B cell (primary cell): ENCODE measurements around the gene NFIB. TPM values are rescaled to one million over a fixed set of nuclear protein-coding genes. Genes with fewer than 3 reads are reported as not detected.

Experiments
- ATAC-seq: fragments of 200-7000 bp; cut with Tn5 transposase; one replicate; pipeline ENCODE4 v1.10.0; 2021; ENCODE audit warnings: low read depth, mild to moderate bottlenecking, moderate number of reproducible peaks, moderate library complexity
- CTCF ChIA-PET: fragments of 350-600 bp; sonication (Branson Sonifier 250); formaldehyde crosslinking; loops from one replicate; lab custom pipeline; 2021; ENCODE audit warnings: antibody characterized with exemption, inconsistent platforms; lab: Charles Lee
- POLR2A ChIA-PET: fragments of 350-600 bp; sonication (Branson Sonifier 250); formaldehyde crosslinking; loops from one replicate; lab custom pipeline; 2021; ENCODE audit warnings: antibody characterized with exemption; lab: Charles Lee
- DNase-seq: peaks from one replicate; pipeline ENCODE4 v3.0.0; 2013
- H2AFZ ChIP-seq: 2 replicates; pipeline ENCODE4 v1.6.1; 2012; ENCODE audit warnings: mild to moderate bottlenecking, low read depth, low read length; ENCODE audit not compliant: insufficient read depth, poor library complexity, severe bottlenecking
- H3K27ac ChIP-seq, 2 donors: 1 replicate in 1 of 2; 2 replicates in 1 of 2; pipeline ENCODE4 v1.5.1; 2012 to 2013; ENCODE audit warnings: low read length in 2 of 2, mild to moderate bottlenecking in 2 of 2, moderate library complexity in 1 of 2
- H3K27me3 ChIP-seq, 4 experiments: fragments of 200-600 bp in 1 of 4; sonication (generic) in 1 of 4; replicated peaks in 1 of 4; 1 replicate in 2 of 4; 2 replicates in 2 of 4; pipeline versions ENCODE4 v1.6.1 to v1.7.0; 2013 to 2016; ENCODE audit warnings: low read length in 3 of 4, mild to moderate bottlenecking in 2 of 4, mixed read lengths in 1 of 4, moderate library complexity in 1 of 4; ENCODE audit not compliant: insufficient read depth in 4 of 4, control insufficient read depth in 3 of 4; ENCODE audit errors: control extremely low read depth in 1 of 4
- H3K36me3 ChIP-seq, 2 experiments: replicated peaks in 1 of 2; 1 replicate in 1 of 2; 2 replicates in 1 of 2; pipeline versions ENCODE4 v1.6.1 to v1.7.1; 2013; ENCODE audit warnings: low read length in 1 of 2; ENCODE audit not compliant: insufficient read depth in 2 of 2, control insufficient read depth in 1 of 2; ENCODE audit errors: control extremely low read depth in 1 of 2, extremely low read depth in 1 of 2
- H3K4me1 ChIP-seq, 2 donors: fragments of 200-600 bp in 1 of 2; sonication (generic) in 1 of 2; 1 replicate in 1 of 2; 2 replicates in 1 of 2; pipeline versions ENCODE4 v1.5.1 to v1.6.1; 2013 to 2017; ENCODE audit warnings: low read length in 2 of 2; ENCODE audit not compliant: control insufficient read depth in 2 of 2, insufficient read depth in 2 of 2
- H3K4me2 ChIP-seq: replicated peaks from 2 replicates; pipeline ENCODE3; 2012; ENCODE audit warnings: mild to moderate bottlenecking, low read depth, low read length; ENCODE audit not compliant: poor library complexity, severe bottlenecking
- H3K4me3 ChIP-seq, 5 experiments: fragments of 200-600 bp in 1 of 5; sonication (generic) in 1 of 5; 1 replicate in 3 of 5; 2 replicates in 2 of 5; pipeline versions ENCODE4 v1.5.1 to v1.7.0; 2011 to 2016; ENCODE audit warnings: low read length in 4 of 5, mild to moderate bottlenecking in 4 of 5, low read depth in 2 of 5, control low read depth in 1 of 5, moderate library complexity in 1 of 5; ENCODE audit not compliant: insufficient read depth in 1 of 5; ENCODE audit errors: control extremely low read depth in 1 of 5, extremely low read depth in 1 of 5
- H3K79me2 ChIP-seq: fragments of 200-600 bp; sonication (generic); one replicate; pipeline ENCODE4 v1.6.0; 2016; ENCODE audit warnings: low read length; ENCODE audit not compliant: control insufficient read depth, insufficient read depth
- H3K9ac ChIP-seq: fragments of 200-600 bp; sonication (generic); 2 replicates; pipeline ENCODE4 v1.6.1; 2017; ENCODE audit warnings: mild to moderate bottlenecking, low read length, moderate library complexity
- H3K9me3 ChIP-seq, 3 donors: one replicate each; pipeline versions ENCODE4 v1.6.1 to v1.7.1; 2013; ENCODE audit warnings: low read length in 2 of 3; ENCODE audit not compliant: control insufficient read depth in 2 of 3, insufficient read depth in 1 of 3; ENCODE audit errors: control extremely low read depth in 1 of 3
- H4K20me1 ChIP-seq: 2 replicates; pipeline ENCODE4 v1.6.0; 2012; ENCODE audit warnings: mild to moderate bottlenecking, low read length; ENCODE audit not compliant: insufficient read depth, control insufficient read depth, poor library complexity, severe bottlenecking
- H3K27ac Mint-ChIP-seq: one replicate; pipeline ENCODE4 v1.8.0; 2021; ENCODE audit warnings: mixed read lengths
- H3K27me3 Mint-ChIP-seq: one replicate; pipeline ENCODE4 v1.8.0; 2021; ENCODE audit warnings: mixed read lengths
- H3K4me1 Mint-ChIP-seq: one replicate; pipeline ENCODE4 v1.8.0; 2021; ENCODE audit warnings: mixed read lengths
- H3K4me3 Mint-ChIP-seq: one replicate; pipeline ENCODE4 v1.8.0; 2021; ENCODE audit warnings: mixed read lengths
- H3K9me3 Mint-ChIP-seq: one replicate; pipeline ENCODE4 v1.8.0; 2022; ENCODE audit warnings: mixed read lengths; ENCODE audit not compliant: insufficient read depth
- CTCF ChIP-seq: fragments of 200-600 bp; IDR thresholded peaks from one replicate; pipeline ENCODE4 v1.8.0; 2022; ENCODE audit warnings: antibody characterized with exemption, mild to moderate bottlenecking
- EZH2 ChIP-seq: IDR thresholded peaks from 2 replicates; pipeline ENCODE4 v1.6.1; 2012; ENCODE audit warnings: borderline replicate concordance, low read depth, mild to moderate bottlenecking, moderate library complexity, low read length; ENCODE audit not compliant: insufficient read depth, poor library complexity, severe bottlenecking
- WGBS: methylation state at CpG from one replicate; pipeline ENCODE4 v1.1.5; 2013; ENCODE audit warnings: missing lambda C conversion rate; ENCODE audit not compliant: insufficient coverage; 5-methylcytosine and 5-hydroxymethylcytosine counted together
- intact Hi-C: fragments of 100-400 bp; cut with micrococcal nuclease; formaldehyde crosslinking; loops from one replicate; pipeline ENCODE4 v1.10.0; 2022
- polyA plus RNA-seq: library from polyadenylated mRNA; depleted of rRNA; stranded (reverse); fragments of >200 nt; gene quantifications from 2 replicates; pipeline ENCODE4 v1.2.3, GENCODE V29; 2012
- total RNA-seq, 2 donors: library from RNA; stranded (reverse); fragments of 120-200 nt in 1 of 2; gene quantifications; 1 replicate in 1 of 2; 2 replicates in 1 of 2; pipeline versions ENCODE4 v1.2.3 to v1.2.4, GENCODE V29; 2013 to 2022

NFIB gene
- total and polyA plus RNA-seq, 2 donors (not counting 1 experiment from before 2014, with no cell fraction given): not detected

- H3K79me2 ChIP-seq: no peaks in the 10 kb centered on the region
- no peaks in the 10 kb centered on the region for H3K27me3 Mint-ChIP-seq
- H4K20me1 ChIP-seq: no peaks in the 10 kb centered on the region
- TF ChIP-seq EZH2 (no peak), CTCF (no peak)
- CTCF ChIA-PET: no interaction called here
- H3K27ac Mint-ChIP-seq: no peak overlapping the region
- no peak overlapping the region for H2AFZ ChIP-seq
- no peaks in the 10 kb centered on the region for H3K36me3 ChIP-seq
- no peak overlapping the region for H3K4me2 ChIP-seq
- POLR2A ChIA-PET: no interaction called here
- no peak overlapping the region for H3K4me3 ChIP-seq
- WGBS: no CpG with 5 or more reads among the region's 1 CpG
- intact Hi-C loops: no loop called here
- H3K27ac ChIP-seq: no peak overlapping the region
- H3K27me3 ChIP-seq: no peaks in the 10 kb centered on the region
- no peaks in the 10 kb centered on the region for H3K4me1 ChIP-seq
- no peak for ATAC-seq
- H3K4me1 Mint-ChIP-seq: no peaks in the 10 kb centered on the region
- no peak overlapping the region for H3K9ac ChIP-seq
- no peak for DNase-seq
- H3K4me3 Mint-ChIP-seq: no peak overlapping the region
- no peaks in the 10 kb centered on the region for H3K9me3 ChIP-seq
- no peaks in the 10 kb centered on the region for H3K9me3 Mint-ChIP-seq
Observed at GRCh38 chr9:14192556-14192955, 121.4 kb downstream of the NFIB start.

- TF ChIP-seq EZH2 (no peak), CTCF (no peak)
- no peak overlapping the region for H3K27ac ChIP-seq
- no peak overlapping the region for H3K4me3 ChIP-seq
- H2AFZ ChIP-seq: no peak overlapping the region
- H3K9ac ChIP-seq: no peak overlapping the region
- intact Hi-C loops: no loop called here
- Mint-ChIP-seq H3K9me3 (no peaks in the 10 kb centered on the region), H3K27ac (no peak overlapping the region), H3K4me1 (no peaks in the 10 kb centered on the region), H3K27me3 (no peaks in the 10 kb centered on the region), H3K4me3 (no peak overlapping the region)
- no peaks in the 10 kb centered on the region for H3K9me3 ChIP-seq
- no peaks in the 10 kb centered on the region for H4K20me1 ChIP-seq
- H3K27me3 ChIP-seq: no peaks in the 10 kb centered on the region
- H3K36me3 ChIP-seq: no peaks in the 10 kb centered on the region
- 100% methylated on average over 1 of the region's 1 CpG for WGBS
- no peak overlapping the region for H3K4me2 ChIP-seq
- no peaks in the 10 kb centered on the region for H3K4me1 ChIP-seq
- ATAC-seq: no peak
- POLR2A ChIA-PET: no interaction called here
- CTCF ChIA-PET: no interaction called here
- no peaks in the 10 kb centered on the region for H3K79me2 ChIP-seq
- DNase-seq: no peak
Observed at GRCh38 chr9:14191512-14191911, 122.4 kb downstream of the NFIB start.
